GM21717 (cell line): ENCODE measurements around the gene FCN1.

Experiments used
- ATAC-seq: cut with Tn5 transposase; IDR thresholded peaks from one replicate; pipeline ENCODE4 v1.9.1; 2021; ENCODE audit warnings: mild to moderate bottlenecking, moderate library complexity; ENCODE audit not compliant: unreplicated experiment

The FCN1 gene

DNA sequence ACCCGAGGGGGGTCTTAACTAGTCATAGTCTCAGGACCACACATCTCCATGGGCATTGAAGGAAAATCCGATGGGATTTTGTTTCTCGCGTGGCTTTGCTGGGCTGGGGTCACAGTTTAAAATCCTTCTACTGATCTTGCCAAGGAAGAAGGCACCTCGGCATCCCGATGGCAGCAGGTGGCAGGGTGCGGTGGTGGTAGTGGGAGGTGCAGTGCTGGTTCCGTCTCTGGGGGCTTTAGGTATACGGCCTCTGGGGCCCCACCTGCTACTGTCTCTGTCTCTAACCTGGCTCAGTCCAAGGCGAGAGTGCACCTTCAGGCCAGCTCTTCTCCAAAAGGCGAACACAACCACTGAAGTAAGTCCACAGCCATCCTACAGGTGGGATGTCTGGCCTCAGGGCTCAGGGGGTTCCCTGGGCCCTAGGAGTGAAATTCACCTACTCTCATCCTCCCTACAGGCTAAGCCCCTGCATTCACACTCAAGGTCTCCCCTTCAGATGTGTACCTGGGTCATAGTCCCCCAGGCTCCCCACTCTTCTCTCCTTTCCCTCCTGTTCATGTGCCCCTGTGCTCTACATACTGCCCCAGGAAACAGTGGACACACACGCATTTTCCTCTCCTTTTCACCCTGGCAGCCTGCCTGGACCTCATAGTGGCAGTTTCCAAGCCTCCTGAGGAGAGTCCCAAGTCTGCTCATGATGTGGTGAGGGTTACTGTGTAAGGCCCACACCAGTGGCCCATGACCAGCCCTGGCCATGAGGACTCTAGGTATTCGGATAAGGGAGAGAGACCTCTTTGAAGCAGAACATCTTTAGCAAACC is 37.8 kb downstream of the FCN1 start:
- ATAC-seq: no peak

DNA sequence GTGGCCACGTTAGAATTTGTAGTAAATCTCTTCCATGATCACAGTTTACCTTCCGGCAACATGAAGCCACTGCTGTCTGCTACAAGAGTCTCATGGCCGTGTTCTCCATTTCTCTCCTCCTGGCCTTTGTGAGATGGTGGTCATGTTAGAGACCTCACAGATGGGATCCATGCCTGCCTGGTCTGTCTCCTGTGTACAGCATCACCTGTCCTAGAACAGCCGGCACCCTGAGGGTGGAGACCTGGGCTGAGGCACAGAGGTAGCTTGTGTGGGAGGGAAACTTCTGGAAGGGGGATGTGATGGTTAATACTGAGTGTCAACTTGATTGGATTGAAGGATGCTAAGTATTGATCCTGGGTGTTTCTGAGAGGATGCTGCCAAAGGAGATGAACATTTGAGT is 40.2 kb downstream of the FCN1 start:
- no peak for ATAC-seq

DNA sequence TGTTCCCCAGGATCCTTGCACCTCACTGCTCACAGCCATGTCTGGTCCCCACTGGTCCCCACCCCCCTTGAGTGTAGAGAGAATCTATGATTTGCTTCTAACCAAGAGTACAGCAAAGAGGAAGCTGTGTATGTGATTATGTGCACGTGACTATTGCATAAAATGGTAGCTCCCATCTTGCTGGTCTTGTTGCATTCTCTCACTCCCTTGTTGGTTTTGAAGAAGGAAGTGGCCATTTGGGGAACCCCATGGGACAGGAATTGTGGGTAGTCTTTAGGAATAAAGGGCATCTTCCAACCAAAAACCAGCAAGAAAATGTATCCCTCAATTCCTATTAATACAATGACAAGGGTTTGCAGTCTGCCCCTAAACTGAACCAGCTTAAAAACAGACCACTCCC is 42.3 kb downstream of the FCN1 start:
- no peak for ATAC-seq

DNA sequence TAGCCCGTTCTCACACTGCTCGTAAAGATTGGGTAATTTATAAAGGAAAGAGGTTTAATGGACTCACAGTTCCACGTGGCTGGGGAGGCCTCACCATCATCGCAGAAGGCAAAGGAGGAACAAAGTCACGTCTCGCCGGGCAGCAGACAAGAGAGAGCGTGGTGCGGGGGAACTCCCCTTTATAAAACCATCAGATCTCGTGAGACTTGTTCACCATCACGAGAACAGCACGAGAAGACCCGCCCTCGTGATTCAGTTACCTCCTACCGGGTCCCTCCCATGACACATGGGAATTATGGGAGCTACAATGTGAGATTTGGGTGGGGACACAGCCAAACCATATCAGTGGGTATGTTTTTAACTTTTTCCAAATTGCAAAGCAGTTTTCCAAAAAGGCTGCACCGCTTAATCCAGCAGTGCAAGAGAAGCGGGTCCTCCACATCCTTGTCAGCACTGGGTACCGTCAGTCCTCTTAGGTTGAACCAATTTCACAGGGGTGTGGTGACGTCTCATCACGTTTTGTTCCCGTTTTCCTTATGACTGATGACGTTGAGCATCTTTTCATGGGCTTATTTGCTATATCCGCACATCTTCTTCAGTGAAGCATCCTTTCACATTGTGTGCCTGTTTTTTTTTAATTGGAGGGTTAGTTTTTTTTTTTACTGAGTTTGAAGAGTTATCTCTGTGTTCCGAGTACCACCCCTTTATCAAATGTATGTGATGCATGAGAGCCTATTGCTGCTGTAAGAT is 45.1 kb downstream of the FCN1 start:
- ATAC-seq: no peak

DNA sequence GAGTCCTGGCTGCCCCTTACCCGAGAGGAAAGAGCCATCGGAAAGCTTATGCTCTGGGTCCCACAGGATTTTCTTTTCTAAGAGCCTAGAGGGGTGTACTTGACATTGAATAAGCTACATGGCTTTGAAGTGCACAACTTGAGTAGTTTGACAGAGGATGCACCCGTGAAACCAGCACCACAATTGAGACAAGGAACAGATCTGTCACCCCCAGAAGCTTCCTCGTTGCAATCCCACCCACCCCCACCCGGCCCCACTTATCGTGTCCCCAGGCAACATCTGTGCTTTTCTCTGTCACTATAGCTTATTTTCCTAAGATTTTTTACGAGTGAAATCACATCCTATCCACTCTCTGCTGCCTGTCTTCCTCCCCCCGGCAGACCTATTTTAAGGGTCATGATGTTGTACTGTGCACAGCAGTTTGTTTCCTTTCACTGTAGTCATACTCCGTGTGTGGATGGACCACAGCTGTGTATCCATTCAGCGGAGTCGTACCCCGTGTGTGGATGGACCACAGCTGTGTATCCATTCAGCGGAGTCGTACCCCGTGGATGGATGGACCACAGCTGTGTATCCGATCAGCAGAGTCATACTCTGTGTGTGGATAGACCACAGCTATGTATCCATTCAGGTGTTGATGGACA is 45.9 kb downstream of the FCN1 start:
- no peak for ATAC-seq

DNA sequence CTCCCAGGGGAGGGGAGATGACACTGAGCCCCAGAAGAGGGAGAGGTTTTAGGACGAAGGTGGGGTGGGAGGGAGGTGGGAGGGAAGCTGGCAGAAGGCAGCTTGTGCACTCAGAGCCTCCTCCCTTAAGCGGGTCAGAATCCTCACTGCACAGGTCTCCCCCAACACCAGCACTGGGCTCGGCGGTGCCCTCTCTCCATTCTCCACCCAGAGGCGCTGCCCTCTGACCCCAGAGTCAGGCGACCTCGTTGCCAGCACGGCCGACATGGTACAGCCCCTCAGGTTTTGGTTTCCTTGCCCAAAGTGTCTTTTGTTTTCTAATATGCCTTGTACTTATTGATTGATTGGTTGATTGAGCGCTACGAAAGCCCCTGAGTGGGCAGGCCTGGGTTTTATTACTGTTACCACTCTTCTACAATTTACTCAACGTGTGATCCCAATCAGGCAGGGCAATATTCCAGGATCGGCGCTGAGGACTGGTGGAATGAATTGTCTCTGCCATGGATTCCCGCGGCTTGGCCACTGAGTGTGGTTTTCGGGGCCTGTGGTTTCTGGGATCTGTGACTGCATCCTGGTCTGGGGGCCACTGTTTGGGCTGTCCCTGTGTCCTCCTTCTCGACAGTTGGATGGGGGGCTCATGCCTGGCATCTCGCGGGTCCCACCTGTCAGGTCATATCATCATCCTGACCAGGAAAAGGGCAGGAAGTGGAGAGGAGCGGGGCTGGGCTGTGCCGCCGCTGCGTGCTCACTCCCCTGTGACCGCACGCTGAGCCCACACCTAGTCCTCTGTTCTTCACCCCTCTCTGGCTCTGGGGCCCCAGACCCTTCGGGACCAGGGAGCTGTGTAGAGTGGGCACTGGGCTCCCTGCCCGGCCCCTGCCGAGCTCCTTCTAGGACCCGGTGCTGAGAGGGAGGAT is 46.7 kb downstream of the FCN1 start:
- ATAC-seq: no peak

DNA sequence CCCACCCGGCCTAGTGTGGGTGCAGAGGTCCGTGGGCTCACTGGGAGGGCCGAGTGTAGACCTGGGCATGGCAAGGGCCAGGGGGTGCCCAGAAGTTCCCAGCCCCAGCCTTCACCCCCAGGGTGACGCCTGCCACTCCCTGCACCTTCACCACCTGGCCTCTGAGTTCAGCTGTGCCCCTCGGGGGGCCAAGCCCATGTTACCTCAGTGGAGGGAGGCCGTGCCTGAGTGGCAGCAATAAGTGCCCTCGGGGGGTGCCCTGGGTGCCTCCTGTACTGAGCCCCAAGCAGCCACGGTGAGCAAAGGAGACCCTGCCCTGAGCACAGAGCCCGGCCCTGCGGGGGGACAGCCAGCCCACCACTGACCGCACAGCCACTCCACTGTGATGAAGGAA is 47.4 kb downstream of the FCN1 start:
- no peak for ATAC-seq

DNA sequence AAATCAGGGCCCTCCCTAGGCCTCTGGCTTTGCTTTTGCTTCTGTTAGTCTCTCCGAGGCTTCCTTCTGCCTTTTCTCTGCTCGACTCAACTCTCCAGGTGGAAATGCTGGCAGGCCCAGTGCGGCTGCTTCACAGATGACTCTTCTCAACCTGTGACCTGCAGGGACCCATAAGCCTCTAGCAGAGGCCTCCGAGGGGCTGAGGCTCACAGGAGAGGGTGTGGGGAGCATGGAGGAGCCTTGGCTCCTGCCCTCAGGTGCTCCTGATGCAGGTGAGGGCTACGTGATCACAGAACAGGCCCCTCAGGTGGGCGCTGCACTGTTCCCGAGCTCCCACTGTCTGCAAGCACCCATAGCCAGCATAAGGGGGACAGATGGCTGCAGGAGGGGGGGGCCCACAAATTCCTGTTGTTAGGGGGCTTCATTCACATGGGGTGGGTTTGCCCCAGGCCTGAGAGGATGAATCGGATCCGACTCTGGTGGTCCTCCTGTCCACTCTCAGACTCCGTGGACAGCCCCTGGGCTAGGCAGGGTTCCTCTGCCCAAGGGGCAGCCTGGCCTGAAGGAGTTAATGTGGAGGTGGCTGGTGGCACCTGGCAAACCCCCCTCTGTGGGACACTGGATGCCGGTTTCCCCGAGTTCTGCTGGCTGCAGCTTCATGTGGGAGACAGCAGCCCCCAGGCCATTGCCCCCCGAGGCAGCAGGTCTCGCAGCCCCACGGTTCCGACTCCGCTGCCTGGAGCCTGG is 48.0 kb downstream of the FCN1 start:
- no peak for ATAC-seq

DNA sequence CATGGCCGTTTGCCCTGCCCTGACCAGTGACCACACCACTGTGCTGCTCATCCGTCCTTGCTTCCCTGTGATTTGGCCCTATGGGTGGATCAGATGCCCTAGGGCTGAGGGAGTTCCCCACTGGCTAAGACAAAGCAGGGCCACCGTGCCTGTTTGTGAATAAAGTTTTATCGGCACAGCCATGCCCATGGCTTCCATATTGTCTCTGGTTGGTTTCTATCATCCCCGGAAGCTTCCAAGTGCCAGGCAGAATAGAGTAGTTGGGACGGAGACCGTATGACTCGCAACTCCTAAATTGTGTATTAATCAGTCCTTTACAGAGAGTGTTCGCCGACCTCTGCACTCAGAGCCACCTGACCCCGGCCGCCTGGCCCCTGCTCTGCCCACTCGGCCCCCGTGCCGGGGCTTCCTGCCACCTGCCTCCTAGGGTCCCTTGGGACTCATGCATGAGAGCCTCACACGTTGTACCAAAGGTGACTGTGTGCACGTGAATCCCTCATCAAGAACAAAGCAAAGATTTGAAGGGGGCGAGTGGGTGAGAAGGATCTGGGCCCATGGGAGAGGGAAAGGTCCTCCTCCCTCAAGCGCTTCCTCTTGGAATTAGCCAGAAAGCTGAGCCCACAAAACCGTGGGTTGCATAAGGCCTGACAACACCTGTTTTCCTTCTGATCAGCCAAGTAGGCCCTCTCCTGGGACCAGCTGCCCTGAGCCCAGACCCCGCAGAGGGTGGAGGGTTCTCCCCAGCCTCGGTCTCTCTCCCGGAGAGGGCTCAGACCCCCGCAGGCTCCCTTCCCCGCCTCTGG is 48.8 kb downstream of the FCN1 start:
- ATAC-seq: no peak

DNA sequence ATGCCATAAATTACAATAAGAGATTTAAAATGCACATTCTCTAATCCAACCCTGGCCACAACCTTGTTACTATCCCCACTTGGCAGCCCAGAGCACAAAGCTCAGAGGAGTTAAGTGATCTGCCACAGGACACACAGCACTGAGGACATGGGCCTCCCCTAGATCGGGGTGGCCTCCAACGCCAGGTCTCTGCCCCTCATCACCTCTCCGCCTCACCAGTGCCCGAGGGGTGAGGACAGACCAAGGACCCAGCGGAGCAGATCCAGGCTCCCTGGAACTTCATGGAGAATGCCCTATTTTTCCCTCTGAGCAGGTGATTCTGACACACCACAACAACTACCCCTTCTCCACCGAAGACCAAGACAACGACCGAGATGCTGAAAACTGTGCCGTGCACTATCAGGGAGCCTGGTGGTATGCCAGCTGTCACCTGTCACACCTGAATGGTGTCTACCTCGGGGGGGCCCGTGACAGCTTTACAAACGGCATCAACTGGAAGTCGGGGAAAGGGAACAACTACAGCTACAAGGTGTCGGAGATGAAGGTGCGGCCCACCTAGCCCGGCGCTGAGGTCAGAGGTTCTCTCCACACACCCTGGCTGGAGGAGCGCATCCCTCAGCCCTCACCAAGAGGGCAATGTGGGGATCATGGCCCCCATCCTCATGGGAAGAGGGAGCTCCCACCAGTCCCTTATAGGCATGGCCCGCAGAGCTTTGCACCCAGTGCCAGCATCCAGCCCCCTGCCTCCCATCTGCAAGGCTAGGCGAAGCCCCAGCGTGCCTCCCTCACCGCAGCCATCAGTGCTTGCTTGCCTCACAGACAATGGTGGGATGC is 49.6 kb downstream of the FCN1 start:
- no peak for ATAC-seq

DNA sequence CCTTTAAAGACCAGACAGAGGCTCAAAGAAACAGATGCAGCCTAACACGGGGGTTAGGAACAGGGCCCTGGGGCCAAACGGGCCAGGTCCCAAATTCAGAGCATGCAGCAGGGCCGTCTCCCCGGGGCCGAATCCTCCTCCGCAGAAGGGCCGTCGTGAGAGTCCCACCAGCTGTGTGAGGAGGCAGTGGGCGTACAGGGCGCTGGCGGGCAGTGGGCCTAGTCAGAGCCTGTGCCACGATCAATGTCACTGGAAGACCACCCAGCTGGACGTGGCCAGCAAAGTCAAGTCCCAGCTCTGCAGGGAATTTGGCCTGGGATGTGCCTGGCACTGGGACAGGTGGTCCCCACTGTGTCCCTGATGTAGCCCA is 52.9 kb downstream of the FCN1 start:
- no peak for ATAC-seq

DNA sequence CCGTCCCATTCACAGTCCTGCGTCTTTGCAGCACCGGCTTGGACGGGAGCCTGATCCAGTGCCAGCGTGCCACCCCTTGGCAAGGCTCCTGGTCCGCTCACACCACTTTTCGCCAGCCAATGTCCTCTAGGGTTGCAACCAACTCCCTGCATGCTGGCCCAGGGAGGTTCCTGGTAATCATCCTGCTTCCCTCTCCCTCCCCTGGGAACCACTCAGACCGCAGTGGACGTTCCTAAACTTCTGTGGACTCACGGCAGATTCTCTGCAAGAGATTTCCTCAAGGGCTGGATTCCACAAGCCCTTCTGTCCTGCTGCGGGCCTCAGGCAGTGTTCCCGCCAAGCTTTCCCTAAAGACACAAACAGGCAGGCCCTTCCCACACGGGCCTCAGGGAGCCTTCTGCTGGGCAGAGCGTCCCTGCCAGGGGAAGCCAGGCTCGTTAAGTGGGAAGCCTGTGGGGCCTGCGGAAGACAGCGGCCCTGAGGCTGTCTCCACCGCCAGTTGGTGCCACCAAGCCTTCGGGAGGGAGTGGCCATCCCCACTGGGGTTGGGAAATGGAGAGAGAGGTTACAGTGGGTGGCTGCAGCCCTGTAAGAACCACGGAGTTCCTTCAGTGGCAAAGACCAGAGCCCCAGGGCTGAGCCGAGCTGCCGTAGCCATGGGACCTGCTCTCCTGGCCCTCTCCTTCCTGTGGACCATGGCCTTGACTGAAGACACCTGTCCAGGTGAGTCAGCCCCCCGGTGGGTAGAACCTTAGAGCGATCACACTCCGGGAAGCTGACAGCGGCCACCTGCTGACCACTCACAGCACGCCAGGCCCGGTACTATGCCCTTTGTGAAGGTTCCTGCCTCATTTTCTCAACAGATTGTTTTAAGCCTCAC is 53.5 kb downstream of the FCN1 start:
- no peak for ATAC-seq

DNA sequence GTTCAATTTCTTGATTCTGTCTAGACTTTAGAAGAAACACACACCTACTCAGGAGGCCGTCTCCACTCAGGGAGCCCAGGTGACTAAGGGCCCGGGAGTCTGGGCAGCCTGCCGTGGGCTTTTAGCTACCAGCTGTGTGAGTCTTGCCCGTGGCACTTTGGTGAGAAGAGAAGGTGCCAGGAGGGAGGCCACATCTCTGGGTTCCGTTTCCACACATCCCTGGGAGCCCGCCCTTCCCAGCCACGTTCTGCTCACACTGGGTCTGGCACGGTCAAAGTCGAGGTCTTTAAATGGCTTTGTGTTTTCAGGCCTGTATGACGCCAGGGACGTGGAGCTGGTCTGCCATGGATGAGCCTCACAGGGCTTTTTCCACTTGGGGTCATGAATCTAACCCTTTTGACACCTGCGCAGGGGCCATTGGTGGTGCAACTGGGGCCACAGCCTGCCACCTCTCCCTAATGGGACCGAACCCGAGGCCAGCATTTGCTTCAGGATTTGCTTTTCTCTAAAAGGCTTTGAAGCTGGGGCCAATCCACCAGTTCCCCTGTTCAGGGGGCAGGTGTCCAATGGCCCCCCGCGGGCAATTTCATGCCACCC is 54.3 kb downstream of the FCN1 start:
- no peak for ATAC-seq

DNA sequence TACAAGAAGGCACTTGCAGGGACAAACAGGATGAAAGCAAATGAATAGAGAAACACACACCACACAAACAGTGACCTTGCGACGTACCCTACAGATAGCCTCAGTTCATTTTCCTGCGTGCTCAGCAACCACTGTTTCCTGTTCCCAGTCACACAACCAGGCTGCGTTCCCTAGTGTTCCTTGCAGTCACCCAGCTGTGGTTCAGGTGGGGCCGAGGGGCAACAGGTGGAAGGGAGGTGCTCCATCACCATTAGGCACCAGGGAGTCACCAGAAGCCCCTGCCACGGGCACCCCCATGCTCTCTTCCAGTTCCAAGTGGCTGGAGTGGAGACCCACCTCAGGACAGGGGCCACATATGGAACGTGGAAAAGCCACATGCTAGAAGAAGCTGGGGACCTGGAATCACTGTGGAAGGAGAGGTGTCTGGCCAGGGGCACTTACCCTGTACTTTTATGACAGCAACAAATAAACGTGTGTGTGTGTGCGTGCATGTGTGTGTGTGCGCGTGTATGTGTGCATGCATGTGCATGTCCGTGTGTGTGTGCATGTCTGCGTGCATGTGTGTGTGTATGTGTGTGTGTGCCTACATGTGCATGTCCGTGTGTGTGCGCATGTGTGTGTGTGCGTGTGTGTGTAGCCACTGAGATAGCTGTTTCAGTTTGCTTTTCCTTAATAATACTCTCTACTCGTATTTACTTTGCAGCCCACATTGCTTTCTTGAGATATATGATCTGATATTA is 55.9 kb downstream of the FCN1 start:
- no peak for ATAC-seq

DNA sequence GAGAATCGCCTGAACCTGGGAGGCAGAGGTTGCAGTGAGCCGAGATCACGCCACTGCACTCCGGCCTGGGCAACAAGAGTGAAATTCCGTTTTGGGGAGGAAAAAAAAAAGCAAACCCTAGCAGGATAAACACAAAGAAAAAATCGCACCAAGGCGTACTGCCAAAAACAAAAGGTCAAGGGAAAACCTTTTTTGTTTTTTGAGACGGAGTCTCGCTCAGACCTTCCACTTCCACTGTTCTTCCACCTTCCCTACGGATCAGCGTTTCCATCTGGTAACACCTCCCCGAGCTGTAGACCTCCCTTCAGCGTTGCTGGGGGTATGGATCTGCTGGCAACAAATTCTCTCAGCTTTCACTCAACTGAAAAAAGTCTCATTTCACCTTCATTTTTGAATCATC is 57.2 kb downstream of the FCN1 start:
- ATAC-seq: no peak

DNA sequence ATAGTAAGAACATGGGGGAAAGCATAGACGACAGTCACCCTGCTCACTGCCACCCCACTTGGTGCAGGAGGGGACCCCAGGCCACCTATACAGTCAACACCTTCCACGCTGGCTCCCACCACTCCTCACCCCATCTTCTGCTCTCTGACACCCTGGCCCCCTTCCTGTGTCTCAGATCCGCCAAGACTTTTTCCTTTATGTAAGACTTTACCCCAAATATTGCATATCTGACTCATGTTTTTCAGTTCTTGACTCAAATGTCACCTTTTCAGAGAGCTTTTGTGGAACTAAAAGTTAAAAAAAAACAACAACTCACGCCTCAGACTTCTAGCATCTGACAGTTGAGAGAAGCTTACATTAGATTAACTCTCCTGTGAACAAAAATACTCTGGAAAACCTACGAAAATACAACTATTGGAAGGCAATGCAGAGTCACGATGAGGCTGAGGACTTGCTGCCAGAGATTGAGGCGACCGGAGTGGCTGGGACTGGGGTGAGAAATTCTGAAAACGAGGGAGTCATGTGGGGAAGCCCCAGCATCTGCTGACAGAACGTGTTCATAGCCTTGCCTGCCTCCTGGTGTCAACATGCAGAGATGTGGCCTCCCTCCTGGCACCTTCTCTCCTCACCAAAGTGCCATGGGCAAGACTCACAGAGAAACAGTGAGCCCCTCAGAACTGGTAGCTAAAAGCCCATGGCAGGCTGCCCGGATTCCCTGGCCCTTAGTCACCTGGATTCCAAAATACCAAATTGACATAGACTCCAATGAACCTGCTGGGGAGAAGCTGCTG is 59.5 kb downstream of the FCN1 start:
- peak; percentile 64 for ATAC-seq
